ENCODE results near the gene INPP5D. TPM values are rescaled to one million over a fixed set of nuclear protein-coding genes. Genes with fewer than 3 reads are reported as not detected.

The INPP5D gene
- total RNA-seq, 1 experiment from 2014 or later, result 17.2 TPM

DNA sequence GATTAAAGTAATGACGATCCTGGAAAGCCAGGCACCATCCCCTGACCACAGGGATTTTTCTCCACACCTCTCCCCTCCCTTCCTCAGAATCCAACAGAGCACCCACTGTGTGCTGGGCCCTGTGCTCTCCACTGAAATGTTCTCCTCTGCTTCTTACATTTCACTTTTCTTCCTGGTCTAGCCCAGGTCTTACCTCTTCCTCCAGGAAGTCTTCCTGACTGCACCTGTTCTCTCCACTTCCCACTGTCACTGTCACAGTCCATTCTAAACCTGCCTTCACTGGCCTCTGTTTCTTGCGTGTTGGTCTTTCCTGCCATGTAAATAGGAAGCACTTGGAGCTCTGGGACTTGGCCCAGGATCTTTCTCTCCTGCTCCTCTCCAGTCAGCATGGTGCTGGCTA is 39.7 kb upstream of the INPP5D start:
- CTCF ChIA-PET, result no interaction called here
- Mint-ChIP-seq H3K4me3 (no peak overlapping the region), H3K9me3 (peaks cover 2% of the 10 kb centered on the region), H3K27me3 (ENCODE audit: low read depth) (no peaks in the 10 kb centered on the region; the same call in 1 of the 2 replicates), H3K4me1 (no peaks in the 10 kb centered on the region), H3K36me3 (no peaks in the 10 kb centered on the region), H3K27ac (no peak overlapping the region)
- no peak for DNase-seq (ENCODE audit: low spot score)
- POLR2A ChIA-PET, result no interaction called here
- no peak for ATAC-seq
- TF ChIP-seq ZNF425 (CRISPR knock-in tag; conservative IDR thresholded peaks at IDR 0.05) (no peak), ZNF263 (CRISPR knock-in tag; IDR thresholded peaks at IDR 0.05; ENCODE audit: low read depth) (no peak), ATF6 (CRISPR knock-in tag; IDR thresholded peaks at IDR 0.05) (no peak), TP53 (CRISPR knock-in tag; IDR thresholded peaks at IDR 0.05) (no peak), NR2C2 (CRISPR knock-in tag; IDR thresholded peaks at IDR 0.05) (no peak), GRHL2 (CRISPR knock-in tag; IDR thresholded peaks at IDR 0.05; ENCODE audit: insufficient replicate concordance, severe bottlenecking) (no peak), HMGXB4 (CRISPR knock-in tag; IDR thresholded peaks at IDR 0.05) (no peak), AFF4 (CRISPR knock-in tag; IDR thresholded peaks at IDR 0.05; ENCODE audit: borderline replicate concordance) (no peak), SP1 (CRISPR knock-in tag; conservative IDR thresholded peaks at IDR 0.05) (no peak), USF1 (CRISPR knock-in tag; IDR thresholded peaks at IDR 0.05) (no peak), NR3C1 (CRISPR knock-in tag; conservative IDR thresholded peaks at IDR 0.05; ENCODE audit: low read depth) (no peak), JUN (CRISPR knock-in tag; IDR thresholded peaks at IDR 0.05) (no peak)
- TF ChIP-seq, protein P1, sequence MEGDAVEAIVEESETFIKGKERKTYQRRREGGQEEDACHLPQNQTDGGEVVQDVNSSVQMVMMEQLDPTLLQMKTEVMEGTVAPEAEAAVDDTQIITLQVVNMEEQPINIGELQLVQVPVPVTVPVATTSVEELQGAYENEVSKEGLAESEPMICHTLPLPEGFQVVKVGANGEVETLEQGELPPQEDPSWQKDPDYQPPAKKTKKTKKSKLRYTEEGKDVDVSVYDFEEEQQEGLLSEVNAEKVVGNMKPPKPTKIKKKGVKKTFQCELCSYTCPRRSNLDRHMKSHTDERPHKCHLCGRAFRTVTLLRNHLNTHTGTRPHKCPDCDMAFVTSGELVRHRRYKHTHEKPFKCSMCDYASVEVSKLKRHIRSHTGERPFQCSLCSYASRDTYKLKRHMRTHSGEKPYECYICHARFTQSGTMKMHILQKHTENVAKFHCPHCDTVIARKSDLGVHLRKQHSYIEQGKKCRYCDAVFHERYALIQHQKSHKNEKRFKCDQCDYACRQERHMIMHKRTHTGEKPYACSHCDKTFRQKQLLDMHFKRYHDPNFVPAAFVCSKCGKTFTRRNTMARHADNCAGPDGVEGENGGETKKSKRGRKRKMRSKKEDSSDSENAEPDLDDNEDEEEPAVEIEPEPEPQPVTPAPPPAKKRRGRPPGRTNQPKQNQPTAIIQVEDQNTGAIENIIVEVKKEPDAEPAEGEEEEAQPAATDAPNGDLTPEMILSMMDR (IDR thresholded peaks at IDR 0.05), result no peak
- TF ChIP-seq, protein P2, sequence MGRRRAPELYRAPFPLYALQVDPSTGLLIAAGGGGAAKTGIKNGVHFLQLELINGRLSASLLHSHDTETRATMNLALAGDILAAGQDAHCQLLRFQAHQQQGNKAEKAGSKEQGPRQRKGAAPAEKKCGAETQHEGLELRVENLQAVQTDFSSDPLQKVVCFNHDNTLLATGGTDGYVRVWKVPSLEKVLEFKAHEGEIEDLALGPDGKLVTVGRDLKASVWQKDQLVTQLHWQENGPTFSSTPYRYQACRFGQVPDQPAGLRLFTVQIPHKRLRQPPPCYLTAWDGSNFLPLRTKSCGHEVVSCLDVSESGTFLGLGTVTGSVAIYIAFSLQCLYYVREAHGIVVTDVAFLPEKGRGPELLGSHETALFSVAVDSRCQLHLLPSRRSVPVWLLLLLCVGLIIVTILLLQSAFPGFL (CRISPR knock-in tag; IDR thresholded peaks at IDR 0.05; ENCODE audit: borderline replicate concordance), result no peak
- TF ChIP-seq, protein P3, sequence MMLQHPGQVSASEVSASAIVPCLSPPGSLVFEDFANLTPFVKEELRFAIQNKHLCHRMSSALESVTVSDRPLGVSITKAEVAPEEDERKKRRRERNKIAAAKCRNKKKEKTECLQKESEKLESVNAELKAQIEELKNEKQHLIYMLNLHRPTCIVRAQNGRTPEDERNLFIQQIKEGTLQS (CRISPR knock-in tag; conservative IDR thresholded peaks at IDR 0.05), result no peak
- TF ChIP-seq, protein P4, sequence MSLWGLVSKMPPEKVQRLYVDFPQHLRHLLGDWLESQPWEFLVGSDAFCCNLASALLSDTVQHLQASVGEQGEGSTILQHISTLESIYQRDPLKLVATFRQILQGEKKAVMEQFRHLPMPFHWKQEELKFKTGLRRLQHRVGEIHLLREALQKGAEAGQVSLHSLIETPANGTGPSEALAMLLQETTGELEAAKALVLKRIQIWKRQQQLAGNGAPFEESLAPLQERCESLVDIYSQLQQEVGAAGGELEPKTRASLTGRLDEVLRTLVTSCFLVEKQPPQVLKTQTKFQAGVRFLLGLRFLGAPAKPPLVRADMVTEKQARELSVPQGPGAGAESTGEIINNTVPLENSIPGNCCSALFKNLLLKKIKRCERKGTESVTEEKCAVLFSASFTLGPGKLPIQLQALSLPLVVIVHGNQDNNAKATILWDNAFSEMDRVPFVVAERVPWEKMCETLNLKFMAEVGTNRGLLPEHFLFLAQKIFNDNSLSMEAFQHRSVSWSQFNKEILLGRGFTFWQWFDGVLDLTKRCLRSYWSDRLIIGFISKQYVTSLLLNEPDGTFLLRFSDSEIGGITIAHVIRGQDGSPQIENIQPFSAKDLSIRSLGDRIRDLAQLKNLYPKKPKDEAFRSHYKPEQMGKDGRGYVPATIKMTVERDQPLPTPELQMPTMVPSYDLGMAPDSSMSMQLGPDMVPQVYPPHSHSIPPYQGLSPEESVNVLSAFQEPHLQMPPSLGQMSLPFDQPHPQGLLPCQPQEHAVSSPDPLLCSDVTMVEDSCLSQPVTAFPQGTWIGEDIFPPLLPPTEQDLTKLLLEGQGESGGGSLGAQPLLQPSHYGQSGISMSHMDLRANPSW (CRISPR knock-in tag; conservative IDR thresholded peaks at IDR 0.05; ENCODE audit: low read depth), result no peak
- TF ChIP-seq, protein P5, sequence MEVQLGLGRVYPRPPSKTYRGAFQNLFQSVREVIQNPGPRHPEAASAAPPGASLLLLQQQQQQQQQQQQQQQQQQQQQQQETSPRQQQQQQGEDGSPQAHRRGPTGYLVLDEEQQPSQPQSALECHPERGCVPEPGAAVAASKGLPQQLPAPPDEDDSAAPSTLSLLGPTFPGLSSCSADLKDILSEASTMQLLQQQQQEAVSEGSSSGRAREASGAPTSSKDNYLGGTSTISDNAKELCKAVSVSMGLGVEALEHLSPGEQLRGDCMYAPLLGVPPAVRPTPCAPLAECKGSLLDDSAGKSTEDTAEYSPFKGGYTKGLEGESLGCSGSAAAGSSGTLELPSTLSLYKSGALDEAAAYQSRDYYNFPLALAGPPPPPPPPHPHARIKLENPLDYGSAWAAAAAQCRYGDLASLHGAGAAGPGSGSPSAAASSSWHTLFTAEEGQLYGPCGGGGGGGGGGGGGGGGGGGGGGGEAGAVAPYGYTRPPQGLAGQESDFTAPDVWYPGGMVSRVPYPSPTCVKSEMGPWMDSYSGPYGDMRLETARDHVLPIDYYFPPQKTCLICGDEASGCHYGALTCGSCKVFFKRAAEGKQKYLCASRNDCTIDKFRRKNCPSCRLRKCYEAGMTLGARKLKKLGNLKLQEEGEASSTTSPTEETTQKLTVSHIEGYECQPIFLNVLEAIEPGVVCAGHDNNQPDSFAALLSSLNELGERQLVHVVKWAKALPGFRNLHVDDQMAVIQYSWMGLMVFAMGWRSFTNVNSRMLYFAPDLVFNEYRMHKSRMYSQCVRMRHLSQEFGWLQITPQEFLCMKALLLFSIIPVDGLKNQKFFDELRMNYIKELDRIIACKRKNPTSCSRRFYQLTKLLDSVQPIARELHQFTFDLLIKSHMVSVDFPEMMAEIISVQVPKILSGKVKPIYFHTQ (CRISPR knock-in tag; IDR thresholded peaks at IDR 0.05), result no peak

All from WTC11 (cell line).